ENCODE results near the gene MAD1L1. TPM values are rescaled to one million over a fixed set of nuclear protein-coding genes. Genes with fewer than 3 reads are reported as not detected.
A peak's percentile ranks its signal among the peaks of the same experiment; 100 is the strongest.

The MAD1L1 gene
- total and polyA plus RNA-seq, 10 donors: 47.3 to 118 (median 68.2) TPM

- no peaks in the 10 kb centered on the region for H3K27me3 ChIP-seq (replicated peaks in 1 of 7)
- H3K36me3 ChIP-seq: peaks cover 0 to 9% (median 0%) of the 10 kb centered on the region in 6 donors
- TF ChIP-seq POLR2A (IDR thresholded peaks at IDR 0.05): no peak
- TF ChIP-seq POLR2AphosphoS5 (IDR thresholded peaks at IDR 0.05): no peak
- TF ChIP-seq, protein P1, sequence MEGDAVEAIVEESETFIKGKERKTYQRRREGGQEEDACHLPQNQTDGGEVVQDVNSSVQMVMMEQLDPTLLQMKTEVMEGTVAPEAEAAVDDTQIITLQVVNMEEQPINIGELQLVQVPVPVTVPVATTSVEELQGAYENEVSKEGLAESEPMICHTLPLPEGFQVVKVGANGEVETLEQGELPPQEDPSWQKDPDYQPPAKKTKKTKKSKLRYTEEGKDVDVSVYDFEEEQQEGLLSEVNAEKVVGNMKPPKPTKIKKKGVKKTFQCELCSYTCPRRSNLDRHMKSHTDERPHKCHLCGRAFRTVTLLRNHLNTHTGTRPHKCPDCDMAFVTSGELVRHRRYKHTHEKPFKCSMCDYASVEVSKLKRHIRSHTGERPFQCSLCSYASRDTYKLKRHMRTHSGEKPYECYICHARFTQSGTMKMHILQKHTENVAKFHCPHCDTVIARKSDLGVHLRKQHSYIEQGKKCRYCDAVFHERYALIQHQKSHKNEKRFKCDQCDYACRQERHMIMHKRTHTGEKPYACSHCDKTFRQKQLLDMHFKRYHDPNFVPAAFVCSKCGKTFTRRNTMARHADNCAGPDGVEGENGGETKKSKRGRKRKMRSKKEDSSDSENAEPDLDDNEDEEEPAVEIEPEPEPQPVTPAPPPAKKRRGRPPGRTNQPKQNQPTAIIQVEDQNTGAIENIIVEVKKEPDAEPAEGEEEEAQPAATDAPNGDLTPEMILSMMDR (IDR thresholded peaks at IDR 0.05 in 8 of 11, conservative IDR thresholded peaks at IDR 0.05 in 3 of 11): no peak
- peak overlapping the region in 1 of 8 donors; percentile 42 for H3K27ac ChIP-seq
- DNase-seq: no peak
- intact Hi-C loops (cut with DNase I; ENCODE audit: low total_unique reads): no loop called here
- no peaks in the 10 kb centered on the region for H3K9me3 ChIP-seq
- H3K4me3 ChIP-seq: no peak overlapping the region
- WGBS, 5 donors: 91 to 98% (median 94%) methylated on average over 18 to 19 of the region's 19 CpGs
- peaks cover 19 to 82% (median 70%) of the 10 kb centered on the region in 6 donors for H3K4me1 ChIP-seq
These were observed 130.9 kb downstream of the MAD1L1 start for GRCh38 chr7:2101630-2102374.

- H3K27me3 ChIP-seq (replicated peaks in 1 of 7): no peaks in the 10 kb centered on the region
- peak overlapping the region in 1 of 8 donors; percentile 13 for H3K4me3 ChIP-seq
- peak; percentile 92 for DNase-seq
- intact Hi-C loops (cut with DNase I; ENCODE audit: low total_unique reads): no loop called here
- TF ChIP-seq POLR2AphosphoS5 (IDR thresholded peaks at IDR 0.05) (peak; percentile 36 to 57 (median 45)), POLR2A (IDR thresholded peaks at IDR 0.05) (no peak)
- TF ChIP-seq, protein P1 (IDR thresholded peaks at IDR 0.05 in 8 of 11, conservative IDR thresholded peaks at IDR 0.05 in 3 of 11): peak in 8 of 11 experiments; percentile 14 to 67 (median 39)
- H3K36me3 ChIP-seq: peaks cover 0 to 9% (median 0%) of the 10 kb centered on the region in 6 donors
- peaks cover 14 to 74% (median 62%) of the 10 kb centered on the region in 6 donors for H3K4me1 ChIP-seq
- H3K27ac ChIP-seq: peak overlapping the region in 5 of 8 donors; percentile 37 to 81 (median 48)
- WGBS, 5 donors: 49 to 63% (median 57%) methylated on average over 30 to 31 of the region's 31 CpGs
- H3K9me3 ChIP-seq: no peaks in the 10 kb centered on the region
These were observed 132.2 kb downstream of the MAD1L1 start for GRCh38 chr7:2100278-2101208.

DNA sequence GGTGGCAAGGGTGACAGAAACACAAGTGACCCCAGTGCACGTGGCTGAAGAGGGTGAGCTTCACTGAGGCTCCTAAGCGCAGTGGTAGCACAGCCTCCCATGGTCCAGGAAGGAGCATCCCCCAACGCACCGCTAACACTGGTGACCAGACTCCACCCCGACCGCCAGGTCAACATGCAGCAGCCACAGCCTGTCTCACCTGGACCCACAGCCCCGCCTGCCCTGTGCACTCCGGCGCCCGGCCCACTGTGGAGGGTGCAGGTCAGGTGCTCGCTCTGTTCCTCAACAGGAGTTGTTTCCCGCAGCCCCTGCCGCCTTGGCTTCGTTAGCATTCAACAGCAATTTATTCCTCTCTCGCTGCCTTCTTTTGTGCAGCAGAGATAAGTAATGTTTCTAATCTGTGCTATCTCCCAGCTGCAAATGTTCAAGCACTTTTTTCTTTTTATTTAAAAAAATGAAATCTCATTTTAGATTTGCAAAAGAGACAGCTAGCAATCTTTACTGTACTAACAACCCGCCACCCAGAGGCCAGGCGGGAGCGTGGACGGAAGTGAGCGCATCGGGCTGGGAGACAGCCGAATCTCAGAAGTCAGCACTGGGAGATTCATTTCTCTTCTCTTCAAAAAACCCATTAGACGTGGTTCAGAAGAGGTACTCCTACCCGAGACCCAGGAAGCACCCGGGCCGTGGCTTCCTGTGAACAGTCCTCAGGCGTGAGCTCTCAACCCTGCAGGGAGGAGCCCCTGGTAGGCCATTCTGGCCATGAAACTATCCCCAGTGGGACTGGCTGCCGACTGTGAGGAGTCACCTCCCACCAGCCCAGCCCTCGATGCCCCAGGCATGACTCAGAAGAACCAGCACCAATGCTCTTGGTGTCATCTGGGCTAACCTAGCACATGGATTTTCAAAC lies 133.4 kb downstream of the MAD1L1 start:
- TF ChIP-seq, protein P1 (IDR thresholded peaks at IDR 0.05 in 8 of 11, conservative IDR thresholded peaks at IDR 0.05 in 3 of 11): peak in 1 of 11 experiments; percentile 25
- no peak for TF ChIP-seq POLR2A (IDR thresholded peaks at IDR 0.05)
- no peak for TF ChIP-seq POLR2AphosphoS5 (IDR thresholded peaks at IDR 0.05)

More for the DNA sequence above, 133.4 kb downstream of the MAD1L1 start:
- intact Hi-C loops (cut with DNase I; ENCODE audit: low total_unique reads): no loop called here
- peaks cover 14 to 62% (median 49%) of the 10 kb centered on the region in 6 donors for H3K4me1 ChIP-seq
- H3K27me3 ChIP-seq (replicated peaks in 1 of 7): no peaks in the 10 kb centered on the region
- no peak overlapping the region for H3K4me3 ChIP-seq
- peak overlapping the region in 5 of 8 donors; percentile 37 to 81 (median 48) for H3K27ac ChIP-seq
- peak; percentile 83 for DNase-seq
- H3K36me3 ChIP-seq: peaks cover 0 to 9% (median 0%) of the 10 kb centered on the region in 6 donors
- no peaks in the 10 kb centered on the region for H3K9me3 ChIP-seq
- WGBS, 5 donors: 56 to 70% (median 64%) methylated on average over 24 to 29 of the region's 29 CpGs
